ENCODE data around the gene OR2D2.

Gene OR2D2

GRCh38 chr11:6892400-6892799 is at the start of gene OR2D2:
Gene OR2D2, minus strand, starts transcription at chr11:6892500. Its CDS starts 0 bp downstream, at chr11:6892500.
- Histone ChIP-seq H3K4me3 (ENCODE audit: low read depth, low read length) (no peak within 1 kb of the TSS), H3K4me1 (ENCODE audit: control insufficient read depth, insufficient read depth, low read length) (no peaks in the 10 kb centered on the region), H3K9me3 (ENCODE audit: control insufficient read depth, insufficient read depth, low read length) (no peaks in the 10 kb centered on the region), H3K36me3 (ENCODE audit: control insufficient read depth, insufficient read depth, low read length) (no peaks in the 10 kb centered on the region), H3K27ac (ENCODE audit: low read depth, low read length) (no peak within 1 kb of the TSS), H3K9ac (ENCODE audit: low read depth, low read length) (no peak within 1 kb of the TSS), H3K27me3 (ENCODE audit: control insufficient read depth, insufficient read depth, low read length) (no peaks in the 10 kb centered on the region)

GRCh38 chr11:6941970-6942369 is 49.7 kb upstream of the OR2D2 start:
- H3K4me1 ChIP-seq (ENCODE audit: control insufficient read depth, insufficient read depth, low read length) = no peaks in the 10 kb centered on the region
- H3K27me3 ChIP-seq (ENCODE audit: control insufficient read depth, insufficient read depth, low read length) = no peaks in the 10 kb centered on the region
- no peak overlapping the region for H3K4me3 ChIP-seq (ENCODE audit: low read depth, low read length)
- H3K9me3 ChIP-seq (ENCODE audit: control insufficient read depth, insufficient read depth, low read length) = no peaks in the 10 kb centered on the region
- no peak overlapping the region for H3K9ac ChIP-seq (ENCODE audit: low read depth, low read length)
- peaks cover 18% of the 10 kb centered on the region for H3K36me3 ChIP-seq (ENCODE audit: control insufficient read depth, insufficient read depth, low read length)
- no peak overlapping the region for H3K27ac ChIP-seq (ENCODE audit: low read depth, low read length)

- Histone ChIP-seq H3K27me3 (ENCODE audit: control insufficient read depth, insufficient read depth, low read length) (0 out of 2 replicates have a peak, but pooled peaks cover 4% of the 10 kb centered on the region), H3K9ac (ENCODE audit: low read depth, low read length) (no peak overlapping the region), H3K4me3 (ENCODE audit: low read depth, low read length) (no peak overlapping the region), H3K9me3 (ENCODE audit: control insufficient read depth, insufficient read depth, low read length) (no peaks in the 10 kb centered on the region), H3K4me1 (ENCODE audit: control insufficient read depth, insufficient read depth, low read length) (peaks cover 11% of the 10 kb centered on the region), H3K36me3 (ENCODE audit: control insufficient read depth, insufficient read depth, low read length) (peaks cover 46% of the 10 kb centered on the region), H3K27ac (ENCODE audit: low read depth, low read length) (no peak overlapping the region)
Observed at GRCh38 chr11:6932145-6932544, 39.8 kb upstream of the OR2D2 start.

GRCh38 chr11:6931146-6931713 is 38.9 kb upstream of the OR2D2 start:
- no peak overlapping the region for H3K4me3 ChIP-seq (ENCODE audit: low read depth, low read length)
- peaks cover 14% of the 10 kb centered on the region for H3K4me1 ChIP-seq (ENCODE audit: control insufficient read depth, insufficient read depth, low read length)
- H3K9me3 ChIP-seq (ENCODE audit: control insufficient read depth, insufficient read depth, low read length) = no peaks in the 10 kb centered on the region
- no peak overlapping the region for H3K27ac ChIP-seq (ENCODE audit: low read depth, low read length)
- H3K27me3 ChIP-seq (ENCODE audit: control insufficient read depth, insufficient read depth, low read length) = 0 out of 2 replicates have a peak, but pooled peaks cover 4% of the 10 kb centered on the region
- H3K9ac ChIP-seq (ENCODE audit: low read depth, low read length) = no peak overlapping the region
- peaks cover 46% of the 10 kb centered on the region for H3K36me3 ChIP-seq (ENCODE audit: control insufficient read depth, insufficient read depth, low read length)

GRCh38 chr11:6928916-6929315 is 36.6 kb upstream of the OR2D2 start:
- Histone ChIP-seq H3K36me3 (ENCODE audit: control insufficient read depth, insufficient read depth, low read length) (peaks cover 28% of the 10 kb centered on the region), H3K9me3 (ENCODE audit: control insufficient read depth, insufficient read depth, low read length) (no peaks in the 10 kb centered on the region), H3K4me1 (ENCODE audit: control insufficient read depth, insufficient read depth, low read length) (peaks cover 20% of the 10 kb centered on the region), H3K27ac (ENCODE audit: low read depth, low read length) (no peak overlapping the region), H3K4me3 (ENCODE audit: low read depth, low read length) (no peak overlapping the region), H3K9ac (ENCODE audit: low read depth, low read length) (no peak overlapping the region), H3K27me3 (ENCODE audit: control insufficient read depth, insufficient read depth, low read length) (0 out of 2 replicates have a peak, but pooled peaks cover 4% of the 10 kb centered on the region)

- H3K4me1 ChIP-seq (ENCODE audit: control insufficient read depth, insufficient read depth, low read length) = peaks cover 20% of the 10 kb centered on the region
- peaks cover 14% of the 10 kb centered on the region for H3K36me3 ChIP-seq (ENCODE audit: control insufficient read depth, insufficient read depth, low read length)
- 0 out of 2 replicates have a peak, but pooled peaks cover 4% of the 10 kb centered on the region for H3K27me3 ChIP-seq (ENCODE audit: control insufficient read depth, insufficient read depth, low read length)
- H3K9me3 ChIP-seq (ENCODE audit: control insufficient read depth, insufficient read depth, low read length) = no peaks in the 10 kb centered on the region
- no peak overlapping the region for H3K27ac ChIP-seq (ENCODE audit: low read depth, low read length)
- H3K4me3 ChIP-seq (ENCODE audit: low read depth, low read length) = peak overlapping the region; percentile 86
- H3K9ac ChIP-seq (ENCODE audit: low read depth, low read length) = peak overlapping the region; percentile 84
Observed at GRCh38 chr11:6927030-6927617, 34.8 kb upstream of the OR2D2 start.

GRCh38 chr11:6926208-6927029 is 34.1 kb upstream of the OR2D2 start, which contains the start of gene ZNF215:
Gene ZNF215, plus strand, starts transcription at chr11:6926426. Its CDS starts 5,847 bp downstream, at chr11:6932273.
- Histone ChIP-seq H3K27me3 (ENCODE audit: control insufficient read depth, insufficient read depth, low read length) (0 out of 2 replicates have a peak, but pooled peaks cover 4% of the 10 kb centered on the region), H3K9ac (ENCODE audit: low read depth, low read length) (peak within 1 kb of the TSS; percentile 84), H3K4me1 (ENCODE audit: control insufficient read depth, insufficient read depth, low read length) (peaks cover 20% of the 10 kb centered on the region), H3K27ac (ENCODE audit: low read depth, low read length) (peak within 1 kb of the TSS; percentile 67), H3K9me3 (ENCODE audit: control insufficient read depth, insufficient read depth, low read length) (no peaks in the 10 kb centered on the region), H3K36me3 (ENCODE audit: control insufficient read depth, insufficient read depth, low read length) (peaks cover 10% of the 10 kb centered on the region), H3K4me3 (ENCODE audit: low read depth, low read length) (peak within 1 kb of the TSS; percentile 86)

GRCh38 chr11:6925636-6926207 is 33.4 kb upstream of the OR2D2 start:
- H3K4me3 ChIP-seq (ENCODE audit: low read depth, low read length) = peak overlapping the region; percentile 86
- H3K4me1 ChIP-seq (ENCODE audit: control insufficient read depth, insufficient read depth, low read length) = peaks cover 20% of the 10 kb centered on the region
- H3K9ac ChIP-seq (ENCODE audit: low read depth, low read length) = 0 out of 2 replicates have a peak overlapping the region, but pooled peaks have one; percentile 33
- peak overlapping the region; percentile 67 for H3K27ac ChIP-seq (ENCODE audit: low read depth, low read length)
- H3K27me3 ChIP-seq (ENCODE audit: control insufficient read depth, insufficient read depth, low read length) = 0 out of 2 replicates have a peak, but pooled peaks cover 4% of the 10 kb centered on the region
- H3K36me3 ChIP-seq (ENCODE audit: control insufficient read depth, insufficient read depth, low read length) = peaks cover 10% of the 10 kb centered on the region
- H3K9me3 ChIP-seq (ENCODE audit: control insufficient read depth, insufficient read depth, low read length) = no peaks in the 10 kb centered on the region

GRCh38 chr11:6925007-6925577 is 32.8 kb upstream of the OR2D2 start:
- Histone ChIP-seq H3K27me3 (ENCODE audit: control insufficient read depth, insufficient read depth, low read length) (0 out of 2 replicates have a peak, but pooled peaks cover 4% of the 10 kb centered on the region), H3K4me3 (ENCODE audit: low read depth, low read length) (no peak overlapping the region), H3K9ac (ENCODE audit: low read depth, low read length) (no peak overlapping the region), H3K4me1 (ENCODE audit: control insufficient read depth, insufficient read depth, low read length) (peaks cover 20% of the 10 kb centered on the region), H3K27ac (ENCODE audit: low read depth, low read length) (no peak overlapping the region), H3K9me3 (ENCODE audit: control insufficient read depth, insufficient read depth, low read length) (no peaks in the 10 kb centered on the region), H3K36me3 (ENCODE audit: control insufficient read depth, insufficient read depth, low read length) (peaks cover 5% of the 10 kb centered on the region; the same call in 1 of the 2 replicates)

- Histone ChIP-seq H3K27me3 (ENCODE audit: control insufficient read depth, insufficient read depth, low read length) (no peaks in the 10 kb centered on the region), H3K4me3 (ENCODE audit: low read depth, low read length) (no peak within 1 kb of the TSS), H3K9me3 (ENCODE audit: control insufficient read depth, insufficient read depth, low read length) (no peaks in the 10 kb centered on the region)
Observed at GRCh38 chr11:6920702-6921101, 28.4 kb upstream of the OR2D2 start, which contains the start of gene OR2D3. Gene OR2D3, plus strand, starts transcription at chr11:6921002. Its CDS starts 0 bp downstream, at chr11:6921002.

More at GRCh38 chr11:6920702-6921101, 28.4 kb upstream of the OR2D2 start, which contains the start of gene OR2D3:
- H3K4me1 ChIP-seq (ENCODE audit: control insufficient read depth, insufficient read depth, low read length) = peaks cover 3% of the 10 kb centered on the region; the same call in 1 of the 2 replicates
- no peaks in the 10 kb centered on the region for H3K36me3 ChIP-seq (ENCODE audit: control insufficient read depth, insufficient read depth, low read length)
- H3K9ac ChIP-seq (ENCODE audit: low read depth, low read length) = no peak within 1 kb of the TSS
- no peak within 1 kb of the TSS for H3K27ac ChIP-seq (ENCODE audit: low read depth, low read length)

Data from HUES48 (cell line).